GM20431 (cell line): Measurements from ENCODE around the gene XIRP2.

Source experiments
- in situ Hi-C: fragments of 300-500 bp; cut with MseI, MboI; formaldehyde crosslinking; loops from one replicate; pipeline ENCODE4 v1.15.0; 2020; ENCODE audit warnings: low sequenced_read_pairs; ENCODE audit not compliant: unreplicated experiment

The XIRP2 gene

GRCh38 chr2:167186465-167186864 lies 298.2 kb downstream of the XIRP2 start:
- in situ Hi-C loops = no loop called here

DNA sequence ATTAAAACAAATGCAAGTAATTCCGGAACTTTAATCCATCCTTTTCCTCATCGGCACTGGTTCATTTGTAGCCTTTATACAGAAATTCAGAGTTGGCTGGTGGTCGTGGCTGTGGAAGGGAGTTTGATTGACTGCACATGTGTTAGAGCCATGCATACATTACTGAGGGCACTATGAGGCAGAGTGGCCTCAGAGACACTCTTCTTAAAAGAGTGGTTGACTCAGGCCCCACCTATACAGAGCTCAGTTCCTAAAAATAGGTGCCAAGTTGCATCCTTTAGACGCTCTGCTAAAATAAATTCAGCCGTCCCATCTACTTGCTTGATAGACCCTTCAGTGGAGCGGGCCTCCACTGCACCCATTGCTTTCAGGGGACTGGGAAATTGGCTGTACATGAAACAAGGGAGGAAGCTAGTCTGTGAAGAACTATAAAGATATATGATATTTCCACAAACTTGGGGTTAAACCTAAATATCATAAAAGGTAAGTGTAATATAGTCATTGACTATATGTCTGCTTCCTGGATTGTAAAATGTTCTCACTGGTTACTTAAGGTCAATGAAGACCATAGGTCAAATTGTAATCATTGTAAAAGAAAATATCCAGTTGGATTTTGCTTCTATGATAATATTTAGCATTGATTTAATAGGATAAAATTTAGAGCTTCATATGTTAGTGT lies 298.9 kb downstream of the XIRP2 start:
- in situ Hi-C loops = no loop called here

GRCh38 chr2:167187978-167188967 lies 300.0 kb downstream of the XIRP2 start:
- in situ Hi-C loops = no loop called here

GRCh38 chr2:167190053-167190452 lies 301.8 kb downstream of the XIRP2 start:
- in situ Hi-C loops = no loop called here

- in situ Hi-C loops = no loop called here
These were observed 303.3 kb downstream of the XIRP2 start for GRCh38 chr2:167191588-167191987.

GRCh38 chr2:167192833-167193232 lies 304.6 kb downstream of the XIRP2 start:
- in situ Hi-C loops = no loop called here

- in situ Hi-C loops = no loop called here
These were observed 308.4 kb downstream of the XIRP2 start for GRCh38 chr2:167196461-167197252.

- in situ Hi-C loops = no loop called here
These were observed 309.7 kb downstream of the XIRP2 start for GRCh38 chr2:167198009-167198408.

- in situ Hi-C loops = no loop called here
These were observed 310.3 kb downstream of the XIRP2 start for GRCh38 chr2:167198576-167198975.

GRCh38 chr2:167200019-167200418 lies 311.7 kb downstream of the XIRP2 start:
- in situ Hi-C loops = no loop called here

GRCh38 chr2:167209784-167210183 lies 321.5 kb downstream of the XIRP2 start:
- in situ Hi-C loops = no loop called here

DNA sequence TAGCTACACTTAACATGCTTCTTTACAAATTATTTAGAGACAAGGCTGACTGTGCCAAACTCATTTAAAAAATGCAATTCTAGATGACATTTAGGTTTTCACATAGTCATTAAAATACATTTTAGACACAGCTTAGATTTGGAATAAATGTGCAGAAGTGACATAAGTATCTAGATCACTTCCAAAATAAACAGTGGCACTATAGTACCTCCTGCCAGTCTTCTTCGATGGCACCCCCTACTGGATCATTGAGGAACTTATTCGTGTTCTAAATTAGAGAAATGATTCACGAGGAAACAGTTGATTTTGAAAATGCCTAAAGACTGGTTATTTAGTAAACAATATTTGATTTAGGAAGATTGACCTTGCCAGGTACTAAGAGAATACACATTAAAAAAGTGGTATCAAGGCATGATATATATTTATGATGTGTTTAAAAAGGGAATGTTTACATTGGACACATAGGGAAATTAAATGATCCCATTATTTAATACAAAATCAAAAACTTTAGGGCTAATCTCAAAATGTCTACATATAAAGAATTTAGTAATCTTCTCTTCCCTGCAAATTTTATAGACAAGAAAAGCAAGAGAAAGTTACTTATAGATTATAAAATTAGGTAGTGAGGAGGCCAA lies 323.9 kb downstream of the XIRP2 start:
- in situ Hi-C loops = no loop called here

GRCh38 chr2:167215595-167215994 lies 327.3 kb downstream of the XIRP2 start:
- in situ Hi-C loops = no loop called here

- in situ Hi-C loops = no loop called here
These were observed 349.2 kb downstream of the XIRP2 start for GRCh38 chr2:167237478-167237877.

- in situ Hi-C loops = no loop called here
These were observed 352.4 kb downstream of the XIRP2 start for GRCh38 chr2:167240671-167241070.

- in situ Hi-C loops = no loop called here
These were observed 360.9 kb downstream of the XIRP2 start for GRCh38 chr2:167249197-167249596.

GRCh38 chr2:167253025-167253424 lies 364.7 kb downstream of the XIRP2 start:
- in situ Hi-C loops = no loop called here

DNA sequence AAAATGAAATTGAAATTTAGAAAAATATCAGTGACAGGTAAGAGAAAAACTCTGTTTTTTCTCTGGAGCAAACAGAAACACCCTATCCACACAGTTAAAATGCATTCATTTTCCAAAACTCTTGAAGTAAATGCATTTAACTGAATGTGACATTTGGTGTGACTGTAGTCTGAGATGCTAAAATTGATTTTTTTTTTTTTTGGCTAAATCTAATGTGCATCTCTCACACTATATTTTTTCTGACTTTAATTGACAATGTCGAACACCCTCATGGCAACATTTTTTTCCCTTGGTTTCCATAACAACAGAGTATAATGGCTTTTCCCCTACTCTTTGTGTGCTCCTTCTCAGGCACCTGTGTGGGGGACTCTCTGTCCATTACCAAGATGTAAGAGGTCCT lies 366.4 kb downstream of the XIRP2 start:
- in situ Hi-C loops = no loop called here

DNA sequence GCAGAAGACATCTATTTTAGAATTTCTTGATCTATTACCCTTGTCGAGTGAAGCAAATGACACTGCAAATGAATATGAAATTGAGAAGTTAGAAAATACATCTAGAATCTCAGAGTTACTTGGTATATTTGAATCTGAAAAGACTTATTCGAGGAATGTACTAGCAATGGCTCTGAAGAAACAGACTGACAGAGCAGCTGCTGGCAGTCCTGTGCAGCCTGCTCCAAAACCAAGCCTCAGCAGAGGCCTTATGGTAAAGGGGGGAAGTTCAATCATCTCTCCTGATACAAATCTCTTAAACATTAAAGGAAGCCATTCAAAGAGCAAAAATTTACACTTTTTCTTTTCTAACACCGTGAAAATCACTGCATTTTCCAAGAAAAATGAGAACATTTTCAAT lies 370.4 kb downstream of the XIRP2 start:
- in situ Hi-C loops = no loop called here

DNA sequence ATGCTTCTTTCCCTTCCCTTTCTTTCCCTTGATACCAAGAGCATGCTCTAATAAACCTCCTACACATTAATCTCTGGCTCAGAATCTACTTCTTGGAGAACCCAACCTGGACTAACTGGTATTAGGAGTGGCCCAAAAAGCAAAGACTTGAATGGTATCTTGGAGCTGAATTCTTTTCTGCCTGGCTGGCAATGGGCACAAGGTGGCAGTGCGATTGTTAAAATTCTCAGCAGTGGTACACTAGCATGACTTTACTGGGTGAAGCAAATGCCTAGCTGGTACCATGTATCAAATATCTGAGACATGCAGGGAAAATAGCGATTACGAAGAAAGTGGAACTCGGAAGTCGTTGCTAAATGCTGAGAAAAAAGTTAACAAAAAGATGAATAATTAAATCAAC lies 376.1 kb downstream of the XIRP2 start:
- in situ Hi-C loops = no loop called here
